Renal pelvis (tissue), 4 donors: ENCODE data around the gene PIGB. TPM values are rescaled to one million over a fixed set of nuclear protein-coding genes. Genes with fewer than 3 reads are reported as not detected.
"Not testable (repeated sequence)": the region's sequence is repeated elsewhere in the genome, so short reads cannot be mapped to it uniquely, and the experiment has no call there.

ENCODE experiments used
- DNase-seq: peaks from one replicate; pipeline ENCODE4 v3.0.0-alpha.2; 2013
- polyA plus RNA-seq, 3 donors: library from polyadenylated mRNA; unstranded; fragments of 120-200 nt; gene quantifications; one replicate each; pipeline ENCODE4 v1.2.1, GENCODE V29; 2013; ENCODE audit not compliant: insufficient read length in 3 of 3

PIGB gene
- polyA plus RNA-seq, 3 donors: 14.9 to 20.4 (median 19.1) TPM

DNA sequence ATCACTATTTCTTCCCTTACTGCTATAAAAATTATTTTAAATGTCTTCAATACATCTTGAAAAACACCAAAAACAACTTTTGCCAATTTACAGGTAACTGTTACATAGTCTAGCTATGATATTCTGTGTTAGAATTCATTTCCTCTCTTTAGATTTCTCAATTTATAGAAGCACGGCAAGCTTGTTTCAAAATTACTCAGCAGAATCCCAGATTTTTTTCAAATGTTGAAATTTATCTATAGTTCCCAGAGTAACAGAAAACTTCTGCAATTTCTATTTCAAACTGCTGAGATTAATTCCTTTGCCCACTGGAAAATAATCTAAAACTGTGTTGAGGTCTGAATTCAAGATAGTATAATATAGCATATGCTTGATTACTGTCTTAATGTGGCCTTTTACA, 48.0 kb downstream of the PIGB start:
- DNase-seq: no peak

DNA sequence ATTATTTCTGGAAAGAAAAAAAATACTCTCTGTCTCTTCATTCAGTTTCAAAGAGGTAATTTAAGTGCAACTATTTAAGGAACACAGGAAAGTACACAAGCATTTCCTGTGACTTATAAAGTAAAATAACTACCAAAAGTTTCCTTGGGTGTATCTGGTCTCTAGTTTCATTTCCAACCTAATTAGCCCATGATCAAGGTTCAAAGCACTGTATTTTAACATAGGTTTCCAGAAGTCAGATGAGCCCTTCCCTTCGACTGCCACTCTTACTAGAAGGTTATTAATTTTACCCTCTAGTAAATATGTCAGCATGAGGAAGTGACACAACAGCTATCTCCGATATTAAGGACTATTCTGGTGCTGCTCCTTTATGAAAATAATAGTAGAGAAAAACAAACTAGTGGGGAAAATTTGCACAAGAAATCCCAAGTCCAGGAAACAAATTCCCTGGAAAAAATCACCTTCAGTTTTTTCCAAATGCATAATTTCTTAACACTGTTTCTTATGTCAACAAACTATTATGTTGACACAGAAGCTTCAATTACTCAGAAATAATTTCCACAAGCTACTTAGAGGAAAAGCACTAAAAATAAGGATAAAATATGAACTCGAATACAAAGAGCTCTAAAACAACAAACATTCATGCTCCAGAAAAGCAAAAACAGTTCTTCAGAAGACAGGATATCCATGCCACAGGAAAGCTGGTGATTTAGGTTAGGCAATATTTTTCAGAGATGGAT, 53.8 kb downstream of the PIGB start:
- no peak for DNase-seq

DNA sequence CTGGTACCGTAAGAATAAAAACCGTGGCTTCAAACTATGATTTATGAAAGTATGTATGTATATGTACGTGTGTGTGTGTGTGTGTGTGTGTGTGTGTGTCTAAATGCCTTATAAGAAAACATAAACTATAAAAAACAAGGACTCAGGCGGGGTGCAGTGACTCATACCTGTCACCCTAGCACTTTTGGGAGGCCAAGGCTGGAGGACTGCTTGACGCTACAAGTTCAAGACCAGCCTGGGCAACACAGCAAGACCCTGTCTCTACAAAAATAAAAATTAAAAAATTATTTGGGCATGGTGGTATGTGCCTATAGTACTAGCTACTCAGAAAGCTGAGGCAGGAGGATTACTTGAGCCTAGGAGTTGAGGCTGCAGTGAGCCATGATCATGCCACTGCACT, 60.1 kb downstream of the PIGB start:
- DNase-seq: no peak

DNA sequence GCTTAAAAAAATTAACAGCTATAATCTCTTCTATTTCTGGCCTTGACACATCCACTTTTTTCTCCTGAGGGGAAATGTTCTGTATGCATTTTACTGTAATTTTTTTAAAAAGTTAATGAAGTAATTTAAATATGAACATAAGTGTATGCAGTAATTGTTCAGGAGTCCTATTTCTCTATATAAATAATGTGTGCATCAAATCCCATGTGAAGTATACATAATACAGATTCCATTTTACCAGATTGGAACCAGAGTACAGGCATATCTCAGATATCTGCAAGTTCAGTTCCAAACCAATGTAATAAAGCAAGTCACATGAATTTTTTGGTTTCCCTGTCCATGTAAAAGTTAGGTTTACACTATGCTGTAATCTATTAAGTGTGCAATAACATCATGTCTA, 62.6 kb downstream of the PIGB start:
- no peak for DNase-seq

DNA sequence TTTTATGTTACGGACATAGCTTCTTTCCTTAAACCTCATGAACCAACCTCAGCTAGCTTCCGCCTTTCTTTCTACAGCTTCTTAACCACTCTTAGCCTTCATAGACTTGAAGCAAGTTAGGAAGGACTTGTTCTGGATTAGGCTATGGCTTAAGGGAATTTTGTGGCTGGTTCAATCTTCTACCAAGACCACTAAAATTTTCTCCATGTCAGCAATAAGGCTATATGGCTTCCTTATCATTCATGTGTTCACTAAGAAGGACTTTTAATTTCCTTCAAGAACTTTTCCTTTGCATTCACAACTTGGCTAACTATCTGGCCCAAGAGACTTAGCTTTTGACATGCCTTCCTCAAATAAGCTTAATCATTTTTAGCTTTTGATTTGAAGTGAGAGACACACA, 64.7 kb downstream of the PIGB start:
- DNase-seq: no peak

DNA sequence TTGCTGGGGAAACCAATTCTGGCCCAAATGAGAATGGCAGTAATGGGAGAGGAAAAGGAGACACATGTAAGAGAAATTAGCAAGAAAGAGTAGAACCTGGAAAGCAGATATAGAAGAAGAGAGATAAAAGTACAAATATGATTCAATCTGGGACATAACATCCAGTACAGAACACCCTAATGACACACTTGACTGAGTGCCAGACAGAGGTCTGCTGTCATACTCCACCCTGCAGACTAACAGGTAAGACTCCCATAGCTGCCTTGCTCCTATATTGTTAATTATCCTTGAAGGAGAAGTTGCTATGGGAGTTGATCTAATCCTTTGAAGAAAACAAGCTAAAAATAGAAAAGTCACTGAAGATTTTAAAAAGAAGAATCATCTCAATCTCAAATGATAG, 68.0 kb downstream of the PIGB start:
- DNase-seq: no peak

DNA sequence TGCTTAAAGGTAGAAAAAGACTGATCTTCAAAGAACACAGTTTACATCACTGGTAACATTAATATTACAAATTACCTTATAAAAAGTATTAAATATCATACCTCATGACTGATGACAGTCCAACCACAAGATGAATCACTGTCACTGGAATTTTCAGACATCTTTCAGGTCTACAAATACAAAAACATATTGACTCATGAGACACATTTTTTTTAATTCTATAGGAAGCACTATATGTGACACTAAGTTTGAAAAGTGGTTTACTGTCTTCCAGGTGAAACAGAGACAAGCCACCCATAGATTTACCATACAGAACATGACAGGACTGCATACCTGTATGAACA, 70.2 kb downstream of the PIGB start:
- no peak for DNase-seq

DNA sequence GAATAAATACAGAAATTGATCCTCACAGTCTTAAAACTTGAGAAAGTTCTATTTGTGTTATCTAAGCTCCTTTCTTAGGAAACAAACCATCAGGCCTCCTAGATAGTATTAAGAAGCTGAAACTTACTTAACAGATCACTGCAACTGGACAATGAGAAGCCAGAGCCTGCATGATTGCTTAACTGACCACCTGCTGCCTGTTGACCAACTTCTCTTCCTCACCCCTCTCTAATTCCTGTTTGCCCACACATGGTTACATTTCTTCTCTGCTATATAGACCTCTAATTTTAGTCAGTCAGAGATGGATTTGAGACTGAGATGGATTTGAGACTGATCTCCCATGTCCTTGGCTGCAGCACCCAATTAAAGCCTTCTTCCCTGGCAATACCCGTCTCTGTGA, 75.7 kb downstream of the PIGB start:
- no peak for DNase-seq

DNA sequence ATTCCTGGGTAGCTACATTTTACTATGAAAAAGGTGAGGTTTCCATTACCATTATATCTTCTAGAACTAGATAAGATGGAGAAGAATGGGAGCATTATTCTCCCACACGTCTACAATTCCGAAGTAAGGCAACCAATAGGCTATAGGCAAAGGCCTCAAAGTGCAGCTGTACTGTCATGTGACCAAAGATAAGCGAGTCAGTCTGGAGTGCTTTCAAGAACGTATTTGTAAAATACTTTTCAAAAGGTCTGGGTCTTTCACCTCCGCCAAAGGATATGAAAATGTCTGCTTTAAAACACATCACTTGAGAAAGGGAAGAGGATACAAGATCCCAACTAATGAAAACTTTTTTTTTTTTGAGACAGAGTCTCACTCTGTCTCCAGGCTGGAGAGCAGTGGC, 79.2 kb downstream of the PIGB start:
- no peak for DNase-seq

DNA sequence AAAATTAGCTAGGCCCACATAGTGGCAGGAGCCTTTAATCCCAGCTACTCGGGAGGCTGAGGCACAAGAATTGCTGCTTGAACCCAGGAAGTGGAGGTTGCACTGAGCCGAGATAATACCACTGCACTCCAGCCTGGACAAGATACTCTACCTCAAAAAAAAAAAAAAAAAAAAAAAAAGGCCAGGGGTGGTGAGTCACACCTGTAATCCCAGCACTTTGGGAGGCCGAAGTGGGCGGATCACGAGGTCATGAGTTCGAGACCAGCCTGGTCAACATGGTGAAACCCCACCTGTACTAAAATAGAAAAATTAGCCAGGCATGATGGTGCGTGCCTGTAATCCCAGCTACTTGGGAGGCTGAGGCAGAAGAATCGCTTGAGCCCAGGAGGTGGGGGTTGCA, 81.0 kb downstream of the PIGB start:
- not testable (repeated sequence) for DNase-seq

DNA sequence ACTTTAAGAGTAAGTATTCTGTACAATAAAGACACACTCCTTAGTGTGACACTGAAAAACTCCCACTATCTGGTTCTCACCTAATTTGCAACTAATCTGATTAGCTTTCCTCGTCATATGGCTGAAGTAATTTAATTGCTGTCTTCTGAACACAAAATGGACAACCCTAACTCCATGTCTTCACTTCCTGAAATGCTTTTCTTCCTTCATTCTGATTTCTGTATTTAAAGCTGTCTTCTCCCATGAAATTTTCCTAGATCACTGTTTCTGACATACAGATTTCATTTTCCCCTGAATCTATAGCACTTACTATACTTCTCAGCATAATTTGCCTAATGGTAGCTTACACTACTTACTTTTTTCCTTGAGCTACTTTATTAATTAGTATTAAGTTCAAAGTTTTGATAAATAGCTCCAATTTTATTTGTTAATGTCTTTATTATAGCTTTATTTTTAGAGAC, 82.8 kb downstream of the PIGB start:
- no peak for DNase-seq

DNA sequence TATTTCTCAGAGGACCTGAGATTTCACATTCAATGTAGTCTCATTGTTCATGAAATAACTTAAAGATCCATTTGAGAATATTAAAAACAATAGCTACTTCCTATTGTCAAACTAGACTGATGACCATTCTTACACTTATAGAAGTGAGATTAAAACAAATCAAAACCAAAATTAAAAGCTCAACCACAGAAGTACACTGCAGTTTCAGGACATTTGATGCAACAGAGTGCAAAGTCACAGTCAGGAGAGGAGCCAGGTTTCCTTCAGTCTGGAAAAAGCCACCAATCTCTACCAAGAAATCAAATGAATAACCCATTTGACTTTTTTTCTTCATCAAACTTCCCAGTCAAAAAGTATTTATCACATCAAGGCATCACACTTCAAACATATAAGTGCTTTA, 83.7 kb downstream of the PIGB start:
- DNase-seq: no peak

DNA sequence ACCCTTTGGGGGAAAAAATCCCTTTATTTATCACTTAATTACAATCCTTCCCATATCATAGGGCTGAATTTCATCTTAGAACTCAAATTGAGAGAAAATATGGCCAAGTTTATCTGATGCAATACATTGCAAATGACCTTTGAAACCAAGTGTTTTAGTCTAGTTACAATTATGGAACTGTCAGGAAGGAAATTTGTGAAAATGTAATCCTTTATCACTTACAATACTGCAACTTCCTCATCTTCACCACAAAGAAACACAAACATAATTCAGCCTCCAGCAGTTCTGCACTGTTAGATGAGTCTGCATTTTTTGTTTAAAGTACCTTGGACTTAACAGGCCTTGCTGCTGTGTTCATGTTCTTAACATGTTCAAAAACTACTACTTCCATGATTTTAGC, 84.5 kb downstream of the PIGB start:
- DNase-seq: no peak

Other genes starting within 250 kb of the PIGB start
- gene RSL24D1, start 122.3 kb upstream of the PIGB start, polyA plus RNA-seq: 100 to 1,000 TPM in 2 of 3 donors, 10 to 100 TPM in 1; 99.5 to 125 (median 121) TPM
- gene RAB27A, start 29.4 kb upstream of the PIGB start, polyA plus RNA-seq: 10 to 100 TPM; 15.1 to 15.4 (median 15.2) TPM
- gene PIGBOS1, start 99 bp upstream of the PIGB start, polyA plus RNA-seq: 10 to 100 TPM; 14.4 to 17.3 (median 16.1) TPM
- 10 to 100 TPM; 48.5 to 59.0 (median 48.8) TPM for gene CCPG1, start 89.1 kb downstream of the PIGB start, polyA plus RNA-seq
- 1 to 10 TPM; 5.8 to 7.3 (median 6.0) TPM for gene PIERCE2, start 89.3 kb downstream of the PIGB start, polyA plus RNA-seq
- gene DNAAF4, start 189.0 kb downstream of the PIGB start, polyA plus RNA-seq: 10 to 100 TPM in 1 of 3 donors, 1 to 10 TPM in 2; 9.4 to 10.3 (median 9.8) TPM